Loucy (cell line): ENCODE data around the gene MINK1.
A peak's percentile ranks its signal among the peaks of the same experiment; 100 is the strongest.

ENCODE experiments used
- H2AFZ ChIP-seq: fragments of 200-600 bp; sonication (generic); 2 replicates; pipeline ENCODE4 v1.6.0; 2016; ENCODE audit warnings: antibody characterized with exemption, mild to moderate bottlenecking, low read length, moderate library complexity
- H3F3A ChIP-seq: fragments of 200-600 bp; 2 replicates; pipeline ENCODE4 v1.6.0; 2016; ENCODE audit warnings: antibody characterized with exemption, low read depth, mild to moderate bottlenecking
- H3K27me3 ChIP-seq: fragments of 200-600 bp; sonication (generic); 2 replicates; pipeline ENCODE4 v1.6.1; 2014; ENCODE audit warnings: low read length, mild to moderate bottlenecking; ENCODE audit not compliant: insufficient read depth, poor library complexity, severe bottlenecking
- H3K36me3 ChIP-seq: fragments of 200-600 bp; sonication (generic); 2 replicates; pipeline ENCODE4 v1.6.1; 2016; ENCODE audit warnings: low read length; ENCODE audit not compliant: insufficient read depth
- H3K4me1 ChIP-seq: fragments of 200-600 bp; sonication (generic); 2 replicates; pipeline ENCODE4 v1.5.1; 2014; ENCODE audit warnings: low read length, mild to moderate bottlenecking; ENCODE audit not compliant: insufficient read depth, poor library complexity, severe bottlenecking
- H3K4me2 ChIP-seq: fragments of 200-600 bp; sonication (generic); 2 replicates; pipeline ENCODE4 v1.6.0; 2014; ENCODE audit warnings: antibody characterized with exemption, low read length, low read depth, mild to moderate bottlenecking; ENCODE audit not compliant: poor library complexity, severe bottlenecking
- H3K4me3 ChIP-seq: fragments of 200-600 bp; sonication (generic); 2 replicates; pipeline ENCODE4 v1.5.1; 2014; ENCODE audit warnings: low read length, mild to moderate bottlenecking, mixed read lengths; ENCODE audit not compliant: poor library complexity, severe bottlenecking
- H3K79me2 ChIP-seq: fragments of 200-600 bp; sonication (generic); 2 replicates; pipeline ENCODE4 v1.6.1; 2014; ENCODE audit warnings: low read length; ENCODE audit not compliant: insufficient read depth
- H3K9ac ChIP-seq: fragments of 200-600 bp; sonication (generic); 2 replicates; pipeline ENCODE4 v1.6.0; 2014; ENCODE audit warnings: mild to moderate bottlenecking, low read depth, low read length, moderate library complexity; ENCODE audit not compliant: poor library complexity, severe bottlenecking
- H3K9me2 ChIP-seq: fragments of 200-600 bp; sonication (generic); replicated peaks from 2 replicates; pipeline ENCODE4 v1.6.1; 2016; ENCODE audit warnings: low read depth, low read length, mixed read lengths
- H3K9me3 ChIP-seq: fragments of 200-600 bp; sonication (generic); 2 replicates; pipeline ENCODE4 v1.6.1; 2014; ENCODE audit warnings: mild to moderate bottlenecking, antibody characterized with exemption, low read length, low read depth; ENCODE audit not compliant: insufficient read depth
- H4K20me1 ChIP-seq: fragments of 200-600 bp; sonication (generic); 2 replicates; pipeline ENCODE4 v1.6.0; 2014; ENCODE audit warnings: antibody characterized with exemption, low read length, mild to moderate bottlenecking; ENCODE audit not compliant: insufficient read depth, poor library complexity, severe bottlenecking
- EZH2phosphoT487 ChIP-seq: fragments of 200-600 bp; IDR thresholded peaks from 2 replicates; pipeline ENCODE4 v1.6.1; 2018; ENCODE audit warnings: antibody characterized with exemption, mild to moderate bottlenecking, moderate library complexity, borderline replicate concordance
- TF ChIP-seq, protein P1 (sequence below): fragments of 200-600 bp; sonication (generic); conservative IDR thresholded peaks from 2 replicates; pipeline ENCODE4 v1.5.1; 2014; ENCODE audit warnings: mild to moderate bottlenecking, antibody characterized with exemption, low read length

The MINK1 gene

DNA sequence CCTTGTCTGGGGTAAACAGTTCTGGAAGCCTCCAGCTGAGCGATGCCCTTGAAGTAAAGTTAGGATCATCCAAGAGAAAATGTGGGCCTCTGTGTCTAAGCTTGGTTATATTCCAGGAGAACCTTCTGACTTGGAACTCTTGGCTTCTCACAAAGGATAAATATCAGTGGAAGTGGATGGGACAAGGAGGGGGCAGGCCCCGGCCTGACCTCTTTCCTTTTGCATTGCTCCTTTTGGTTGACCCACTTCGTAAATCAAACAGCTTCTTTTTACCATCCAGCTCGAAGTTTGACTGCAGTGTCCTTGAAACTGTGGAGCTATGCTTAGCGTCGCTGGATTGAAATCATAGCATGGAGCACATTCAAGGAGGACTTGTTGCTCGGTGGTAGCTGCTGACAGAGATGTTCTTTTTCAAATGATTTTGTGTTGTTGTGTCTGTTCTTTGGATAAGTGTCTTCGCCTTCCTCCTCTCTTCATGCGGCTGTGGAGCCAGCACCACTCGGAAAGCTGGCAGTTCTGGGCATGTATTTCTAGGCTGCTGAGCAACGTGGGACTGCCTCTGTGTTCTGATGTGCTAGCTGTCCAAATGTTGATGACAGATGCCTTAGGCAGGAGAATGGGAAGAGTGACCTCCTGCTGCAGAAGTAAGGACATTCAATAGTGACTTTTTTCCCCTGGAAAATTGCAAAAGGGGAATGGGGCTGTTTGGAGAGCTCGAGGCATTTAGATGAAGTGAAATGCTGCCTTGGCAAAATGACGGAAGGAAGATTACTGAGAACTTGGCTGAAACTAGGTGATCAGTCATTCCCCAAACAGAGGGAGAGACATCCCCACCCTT lies 4.5 kb downstream of the MINK1 start:
- Histone ChIP-seq H3K4me1 (peaks cover 46% of the 10 kb centered on the region), H3K9me3 (no peaks in the 10 kb centered on the region), H2AFZ (no peak overlapping the region), H3K27me3 (no peaks in the 10 kb centered on the region), H3K79me2 (peaks cover 61% of the 10 kb centered on the region; the same call in 1 of the 2 replicates), H3K4me3 (no peak overlapping the region), H3K9me2 (no peaks in the 10 kb centered on the region), H3K36me3 (no peaks in the 10 kb centered on the region), H3K9ac (no peak overlapping the region), H4K20me1 (peaks cover 36% of the 10 kb centered on the region), H3F3A (no peaks in the 10 kb centered on the region), H3K4me2 (peak overlapping the region; percentile 13)
- TF ChIP-seq, protein P1, sequence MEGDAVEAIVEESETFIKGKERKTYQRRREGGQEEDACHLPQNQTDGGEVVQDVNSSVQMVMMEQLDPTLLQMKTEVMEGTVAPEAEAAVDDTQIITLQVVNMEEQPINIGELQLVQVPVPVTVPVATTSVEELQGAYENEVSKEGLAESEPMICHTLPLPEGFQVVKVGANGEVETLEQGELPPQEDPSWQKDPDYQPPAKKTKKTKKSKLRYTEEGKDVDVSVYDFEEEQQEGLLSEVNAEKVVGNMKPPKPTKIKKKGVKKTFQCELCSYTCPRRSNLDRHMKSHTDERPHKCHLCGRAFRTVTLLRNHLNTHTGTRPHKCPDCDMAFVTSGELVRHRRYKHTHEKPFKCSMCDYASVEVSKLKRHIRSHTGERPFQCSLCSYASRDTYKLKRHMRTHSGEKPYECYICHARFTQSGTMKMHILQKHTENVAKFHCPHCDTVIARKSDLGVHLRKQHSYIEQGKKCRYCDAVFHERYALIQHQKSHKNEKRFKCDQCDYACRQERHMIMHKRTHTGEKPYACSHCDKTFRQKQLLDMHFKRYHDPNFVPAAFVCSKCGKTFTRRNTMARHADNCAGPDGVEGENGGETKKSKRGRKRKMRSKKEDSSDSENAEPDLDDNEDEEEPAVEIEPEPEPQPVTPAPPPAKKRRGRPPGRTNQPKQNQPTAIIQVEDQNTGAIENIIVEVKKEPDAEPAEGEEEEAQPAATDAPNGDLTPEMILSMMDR = no peak

DNA sequence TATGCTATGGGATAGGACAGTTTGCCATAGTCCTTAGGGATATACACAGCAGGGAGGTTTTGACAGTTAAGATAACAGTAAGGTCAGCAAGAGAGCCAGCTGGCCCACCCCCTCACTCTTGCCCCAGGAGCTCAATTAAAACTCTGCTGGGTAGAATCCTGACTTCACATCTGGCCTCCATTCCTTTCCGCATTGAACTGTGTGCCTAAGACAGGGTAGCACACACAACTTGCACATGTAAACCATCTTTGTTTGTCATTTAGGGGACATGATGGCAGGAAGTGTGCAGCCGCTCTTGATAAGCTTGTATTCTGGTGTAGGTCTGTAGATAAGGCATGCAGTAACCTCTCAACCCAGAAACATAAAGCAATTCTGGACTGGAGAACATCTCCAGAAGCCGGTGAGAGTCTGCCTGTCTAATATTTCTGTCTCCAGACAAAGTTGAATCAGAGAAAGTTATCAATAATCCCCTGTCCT lies 5.2 kb downstream of the MINK1 start:
- no peaks in the 10 kb centered on the region for H3K9me2 ChIP-seq
- H3F3A ChIP-seq = no peaks in the 10 kb centered on the region
- peaks cover 61% of the 10 kb centered on the region; the same call in 1 of the 2 replicates for H3K79me2 ChIP-seq
- no peak overlapping the region for H2AFZ ChIP-seq
- TF ChIP-seq, protein P1 = no peak
- no peak for TF ChIP-seq EZH2phosphoT487
- H3K27me3 ChIP-seq = no peaks in the 10 kb centered on the region
- no peaks in the 10 kb centered on the region for H3K36me3 ChIP-seq
- H4K20me1 ChIP-seq = peaks cover 36% of the 10 kb centered on the region
- no peak overlapping the region for H3K9ac ChIP-seq
- no peaks in the 10 kb centered on the region for H3K9me3 ChIP-seq
- peaks cover 46% of the 10 kb centered on the region for H3K4me1 ChIP-seq
- H3K4me2 ChIP-seq = peak overlapping the region; percentile 13
- H3K4me3 ChIP-seq = no peak overlapping the region

DNA sequence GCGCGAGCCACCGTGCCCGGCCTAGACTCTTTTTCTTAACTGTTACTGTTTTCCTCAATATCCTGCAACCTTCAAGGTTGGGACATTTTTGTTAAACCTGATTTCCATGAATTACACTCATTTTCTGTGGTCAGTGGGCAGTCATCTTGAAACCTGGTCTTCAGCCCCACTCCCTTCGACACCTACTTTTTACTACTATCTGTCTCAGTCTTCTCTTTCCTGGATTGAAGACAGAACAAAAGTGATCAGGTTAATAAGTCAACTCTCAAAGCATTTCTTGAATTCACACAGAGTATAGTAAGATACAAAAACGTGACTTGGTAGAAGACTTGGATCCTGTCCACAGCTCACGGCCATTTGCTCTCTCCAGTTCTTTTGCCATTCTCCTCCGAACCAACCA lies 6.1 kb downstream of the MINK1 start:
- no peaks in the 10 kb centered on the region for H3K9me3 ChIP-seq
- H2AFZ ChIP-seq = no peak overlapping the region
- H3K4me1 ChIP-seq = peaks cover 46% of the 10 kb centered on the region
- no peak overlapping the region for H3K4me3 ChIP-seq
- no peaks in the 10 kb centered on the region for H3K27me3 ChIP-seq
- no peaks in the 10 kb centered on the region for H3F3A ChIP-seq
- H3K36me3 ChIP-seq = no peaks in the 10 kb centered on the region
- peak overlapping the region; percentile 41 for H3K4me2 ChIP-seq
- TF ChIP-seq EZH2phosphoT487 = no peak
- TF ChIP-seq, protein P1 = no peak
- H3K79me2 ChIP-seq = peaks cover 53% of the 10 kb centered on the region; the same call in 1 of the 2 replicates
- no peaks in the 10 kb centered on the region for H3K9me2 ChIP-seq
- H4K20me1 ChIP-seq = peaks cover 32% of the 10 kb centered on the region
- no peak overlapping the region for H3K9ac ChIP-seq
